Testis (tissue), 2 donors: ENCODE measurements around the gene LANCL2.

Experiments used
- CTCF ChIP-seq, 3 experiments: fragments of 450-650 bp in 2 of 3; fragments of 200-600 bp in 1 of 3; sonication (generic) in 1 of 3; IDR thresholded peaks; one replicate each; pipeline ENCODE4 v1.5.1; 2016 to 2019; ENCODE audit warnings: antibody characterized with exemption in 3 of 3, mild to moderate bottlenecking in 2 of 3, moderate library complexity in 1 of 3
- POLR2A ChIP-seq: fragments of 450-650 bp; IDR thresholded peaks from one replicate; pipeline ENCODE4 v1.6.1; 2017; ENCODE audit warnings: antibody characterized with exemption, mild to moderate bottlenecking, moderate library complexity

- no peak for TF ChIP-seq POLR2A
- TF ChIP-seq CTCF (IDR thresholded peaks at IDR 0.05) = no peak
Measured at GRCh38 chr7:55386541-55386940, 21.4 kb downstream of the LANCL2 start.
